ENCODE measurements around the gene RNF126.
"Not testable (repeated sequence)": the region's sequence is repeated elsewhere in the genome, so short reads cannot be mapped to it uniquely, and the experiment has no call there.

RNF126 gene

GRCh38 chr19:685454-685931, 22.5 kb upstream of the RNF126 start:
- no peak for FAIRE-seq

GRCh38 chr19:682678-683320, 19.8 kb upstream of the RNF126 start:
- no peak for FAIRE-seq

- no peak for FAIRE-seq
Measured at GRCh38 chr19:681029-682019, 18.3 kb upstream of the RNF126 start.

GRCh38 chr19:680287-681028, 17.4 kb upstream of the RNF126 start:
- FAIRE-seq: no peak

GRCh38 chr19:679418-680286, 16.6 kb upstream of the RNF126 start:
- FAIRE-seq: no peak

DNA sequence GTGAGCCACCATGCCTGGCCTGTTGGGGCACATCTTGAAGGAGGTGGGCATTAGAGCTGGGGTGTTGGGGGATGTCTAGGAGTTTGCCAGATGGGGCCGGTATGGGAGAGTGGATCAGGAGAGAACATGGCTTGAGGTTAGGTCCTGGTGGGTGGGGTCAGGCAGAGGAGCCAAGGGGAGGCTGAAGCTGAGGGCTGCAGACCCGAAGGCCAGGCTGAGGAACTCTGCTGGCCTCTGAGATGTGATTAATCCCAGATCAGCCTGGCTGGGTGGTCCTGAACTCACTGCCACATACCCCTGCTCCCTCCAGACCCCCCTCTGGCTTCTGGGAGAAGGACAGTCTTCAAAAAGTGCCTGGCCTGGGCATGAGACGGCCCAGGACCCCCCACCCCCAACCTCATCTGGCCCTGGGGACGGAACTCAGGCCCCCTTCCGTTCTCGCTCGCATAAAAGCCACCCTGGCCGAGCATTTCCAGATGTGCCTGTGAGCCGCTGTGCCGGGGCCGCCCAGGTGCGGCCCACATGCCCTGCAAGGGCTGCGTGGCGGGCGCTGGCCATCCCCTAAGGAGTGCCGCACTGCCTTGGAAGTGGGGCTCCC, 15.9 kb upstream of the RNF126 start:
- no peak for FAIRE-seq

GRCh38 chr19:677601-678436, 14.8 kb upstream of the RNF126 start:
- FAIRE-seq: no peak

DNA sequence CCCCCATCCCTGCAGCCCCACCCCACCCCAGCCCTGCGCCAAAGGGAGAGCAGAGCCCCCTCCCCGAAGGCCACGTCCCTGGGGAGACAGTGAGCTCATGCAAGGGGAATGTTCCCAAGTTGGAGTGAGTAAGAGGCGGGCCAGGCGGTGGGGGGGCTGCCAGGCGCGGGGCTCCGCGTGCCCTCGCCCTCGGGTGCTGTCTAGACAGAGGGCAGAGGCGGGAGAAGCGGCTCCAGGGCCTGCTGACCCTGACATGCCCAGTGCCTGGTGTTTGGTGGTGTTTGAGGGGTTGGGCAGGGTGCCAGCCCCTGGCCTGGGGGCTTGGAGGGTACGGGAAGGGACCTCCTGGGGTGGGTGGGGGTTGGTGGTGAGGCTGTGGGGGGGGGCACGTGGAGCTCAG, 14.2 kb upstream of the RNF126 start:
- FAIRE-seq: no peak

DNA sequence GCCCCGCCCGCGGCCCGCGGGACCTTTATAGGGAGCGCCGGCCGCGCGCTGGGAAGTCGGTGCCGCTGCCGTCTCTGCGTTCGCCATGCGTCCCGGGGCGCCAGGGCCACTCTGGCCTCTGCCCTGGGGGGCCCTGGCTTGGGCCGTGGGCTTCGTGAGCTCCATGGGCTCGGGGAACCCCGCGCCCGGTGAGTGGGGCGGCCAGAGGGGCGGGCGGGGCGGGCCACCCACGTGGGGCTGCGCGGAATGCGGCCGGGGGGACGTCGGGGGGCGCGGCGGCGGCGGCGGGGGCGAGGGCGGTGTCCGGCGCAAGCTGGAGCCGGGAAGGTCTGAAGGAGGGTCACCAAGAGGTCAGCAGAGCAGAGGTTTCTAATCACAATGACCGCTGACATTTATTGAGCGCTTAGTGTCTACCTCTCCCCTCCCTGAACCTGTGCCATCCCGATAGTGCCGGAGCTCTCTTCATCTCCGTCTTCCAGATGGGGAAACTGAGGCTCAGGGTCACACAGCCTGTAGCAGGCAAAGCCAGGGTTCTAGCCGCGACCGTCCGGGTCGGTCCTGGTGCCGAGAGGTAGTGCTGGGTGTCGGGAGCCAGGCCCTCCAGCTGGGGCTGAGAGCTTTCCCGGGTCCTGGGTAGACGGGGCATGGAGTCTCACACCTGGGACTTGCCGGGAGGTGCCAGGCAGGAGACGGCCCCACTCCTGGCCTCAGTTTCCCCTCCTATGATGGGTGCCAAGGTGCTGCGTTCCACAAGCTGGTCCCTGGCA, 13.5 kb upstream of the RNF126 start, which contains the start of gene FSTL3:
TSS of gene FSTL3 (plus strand) at position 54 of the 767 bp plus-strand sequence. CDS start at position 86, 32 bp downstream.
- FAIRE-seq: no peak

DNA sequence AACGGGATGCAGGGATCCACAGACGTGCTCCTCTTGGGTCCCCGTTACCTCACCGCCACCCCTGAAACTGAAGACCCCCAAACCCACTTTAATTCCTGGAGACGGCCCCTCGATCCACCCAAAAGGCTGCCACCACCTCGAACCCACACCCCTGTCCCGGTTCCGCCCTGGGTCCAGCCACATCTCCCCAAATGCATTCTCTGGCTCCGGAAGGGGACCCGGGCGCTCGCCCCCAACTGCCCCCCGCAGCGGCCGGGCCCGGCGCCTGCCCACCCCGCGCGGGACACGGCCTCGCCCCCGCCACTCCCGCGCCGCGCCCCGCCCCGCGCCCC, 13.0 kb upstream of the RNF126 start:
- FAIRE-seq: no peak

DNA sequence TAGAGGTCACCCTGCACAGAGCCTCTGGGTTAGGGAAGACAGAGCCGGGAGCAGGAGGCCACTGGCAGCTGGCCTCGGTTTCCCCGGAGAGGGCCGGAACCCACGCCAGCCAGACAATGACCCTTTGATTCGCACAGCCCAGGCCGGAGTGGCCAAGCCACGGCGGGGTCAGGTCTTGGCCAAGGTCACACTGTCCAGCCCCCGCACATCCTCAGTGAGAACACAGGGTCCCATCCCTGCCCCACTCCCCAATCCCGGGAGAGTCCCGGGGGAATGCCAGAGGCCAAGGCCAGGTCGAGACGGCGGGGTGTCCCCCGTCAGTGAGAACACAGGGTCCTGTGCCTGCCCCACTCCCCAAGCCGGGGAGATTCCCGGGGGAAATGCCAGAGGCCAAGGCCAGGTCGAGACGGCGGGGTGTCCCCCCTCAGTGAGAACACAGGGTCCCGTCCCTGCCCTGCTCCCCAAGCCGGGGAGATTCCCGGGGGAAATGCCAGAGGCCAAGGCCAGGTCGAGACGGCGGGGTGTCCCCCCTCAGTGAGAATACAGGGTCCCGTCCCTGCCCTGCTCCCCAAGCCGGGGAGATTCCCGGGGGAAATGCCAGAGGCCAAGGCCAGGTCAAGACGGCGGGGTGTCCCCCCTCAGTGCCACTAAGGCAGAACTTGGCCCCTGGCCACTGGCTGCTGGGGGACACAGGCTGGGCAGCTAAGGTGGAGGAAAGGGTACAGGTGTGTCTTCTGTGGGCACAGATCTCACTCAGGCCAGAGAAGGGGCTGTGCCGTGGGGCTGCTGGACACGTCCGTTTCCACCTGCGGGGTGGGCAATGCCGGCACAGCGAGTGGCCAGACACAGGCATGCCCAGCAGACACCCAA, 11.5 kb upstream of the RNF126 start:
- FAIRE-seq: no peak

DNA sequence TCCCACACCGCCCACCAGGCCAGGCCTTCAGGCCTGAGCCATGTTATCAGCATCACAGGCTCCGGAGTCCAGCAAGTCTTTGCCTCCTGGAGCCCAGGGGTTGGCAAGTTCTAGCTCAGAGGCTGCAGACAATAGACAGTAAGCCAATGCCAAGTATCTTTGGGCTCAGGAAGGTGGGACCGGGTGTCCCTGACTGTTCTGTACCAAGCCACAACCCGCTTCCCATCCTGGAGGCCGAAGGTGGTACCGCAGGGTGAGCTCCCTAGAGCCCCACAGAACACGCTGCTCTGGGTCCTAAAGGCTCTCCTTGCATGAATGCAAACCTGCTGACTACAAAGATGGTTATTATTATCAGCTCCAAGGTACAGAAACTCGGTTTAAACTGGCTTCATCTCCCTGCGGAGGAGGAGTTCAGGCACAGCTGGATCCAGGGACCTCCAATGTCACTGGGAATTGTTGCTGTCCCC, 7.6 kb upstream of the RNF126 start:
- no peak for FAIRE-seq

DNA sequence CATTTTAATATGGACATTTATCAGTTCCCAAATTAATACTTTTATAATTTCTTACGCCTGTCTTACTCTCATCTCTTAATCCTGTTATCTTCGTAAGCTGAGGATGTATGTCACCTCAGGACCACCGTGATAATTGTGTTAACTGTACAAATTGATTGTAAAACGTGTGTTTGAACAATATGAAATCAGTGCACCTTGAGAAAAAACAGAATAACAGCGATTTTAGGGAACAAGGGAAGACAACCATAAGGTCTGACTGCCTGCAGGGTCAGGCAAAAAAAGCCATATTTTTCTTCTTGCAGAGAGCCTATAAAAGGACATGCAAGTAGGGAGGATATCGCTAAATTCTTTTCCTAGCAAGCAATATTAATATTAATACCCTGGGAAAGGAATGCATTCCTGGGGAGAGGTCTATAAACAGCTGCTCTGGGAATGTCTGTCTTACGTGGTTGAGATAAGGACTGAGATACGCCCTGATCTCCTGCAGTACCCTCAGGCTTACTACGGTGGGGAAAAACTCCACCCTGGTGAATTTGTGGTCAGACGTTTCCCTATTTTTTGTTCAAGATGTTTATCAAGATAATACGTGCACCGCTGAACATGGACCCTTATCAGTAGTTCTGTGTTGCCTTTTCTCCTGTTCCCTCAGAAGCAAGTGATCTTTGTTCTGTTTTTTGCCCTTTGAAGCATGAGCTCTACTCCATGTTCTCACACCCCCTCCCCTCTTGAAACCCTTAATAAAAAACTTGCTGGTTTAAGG, 5.8 kb upstream of the RNF126 start:
- not testable (repeated sequence) for FAIRE-seq

GRCh38 chr19:666985-667573, 4.1 kb upstream of the RNF126 start:
- not testable (repeated sequence) for FAIRE-seq

- FAIRE-seq: no peak
Measured at GRCh38 chr19:664913-665443, 2.0 kb upstream of the RNF126 start.

DNA sequence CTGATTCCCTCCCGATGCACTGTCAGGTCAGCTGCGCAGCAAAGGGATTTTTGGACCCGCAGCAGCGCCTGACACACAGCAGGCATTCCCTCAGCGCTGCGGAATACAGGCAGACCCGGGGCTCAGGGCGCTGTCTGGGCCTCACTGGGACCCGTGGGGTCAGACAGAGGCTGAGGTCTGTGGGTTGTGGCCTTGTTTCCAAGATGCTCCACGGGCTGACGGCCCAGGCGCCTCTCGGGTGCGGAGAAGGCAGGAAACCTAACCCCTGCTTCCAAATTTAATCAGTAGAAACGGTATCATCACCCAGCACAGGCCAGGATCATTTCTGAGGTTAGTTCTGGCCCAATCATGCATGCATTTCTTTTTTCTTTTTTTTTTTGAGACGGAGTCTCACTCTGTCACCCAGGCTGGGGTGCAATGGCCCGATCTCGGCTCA, 686 bp upstream of the RNF126 start:
- no peak for FAIRE-seq

GRCh38 chr19:662207-662961, 630 bp downstream of the RNF126 start:
- no peak for FAIRE-seq
